Measurements from ENCODE around the gene F13A1. TPM values are rescaled to one million over a fixed set of nuclear protein-coding genes. Genes with fewer than 3 reads are reported as not detected.

Gene F13A1
- total and polyA plus RNA-seq, 12 donors = 10.5 to 481 (median 157) TPM

- H3K4me1 ChIP-seq (replicated peaks in 1 of 2) = no peaks in the 10 kb centered on the region
- DNase-seq = no peak
- no peak overlapping the region for H3K27ac ChIP-seq
- 54 to 79% (median 63%) methylated on average over 2 of the region's 2 CpGs for WGBS, 4 donors
- no peaks in the 10 kb centered on the region for H3K27me3 ChIP-seq
- H3K36me3 ChIP-seq (replicated peaks in 1 of 2) = no peaks in the 10 kb centered on the region
- no peak overlapping the region for H3K4me3 ChIP-seq
- H3K9me3 ChIP-seq (replicated peaks in 1 of 3) = no peaks in the 10 kb centered on the region
- no peak for TF ChIP-seq CTCF (IDR thresholded peaks at IDR 0.05)
- TF ChIP-seq POLR2A (IDR thresholded peaks at IDR 0.05) = no peak
- intact Hi-C loops (cut with DNase I) = no loop called here
These were observed 139.8 kb downstream of the F13A1 start for GRCh38 chr6:6180684-6181083.

- Histone ChIP-seq H3K27ac (no peak overlapping the region), H3K4me3 (no peak overlapping the region), H3K4me1 (replicated peaks in 1 of 2) (no peaks in the 10 kb centered on the region), H3K9me3 (replicated peaks in 1 of 3) (no peaks in the 10 kb centered on the region), H3K27me3 (no peaks in the 10 kb centered on the region), H3K36me3 (replicated peaks in 1 of 2) (no peaks in the 10 kb centered on the region)
- 60 to 70% (median 67%) methylated on average over 11 of the region's 11 CpGs for WGBS, 4 donors
- DNase-seq = no peak
- intact Hi-C loops (cut with DNase I) = no loop called here
- TF ChIP-seq CTCF (IDR thresholded peaks at IDR 0.05) (no peak), POLR2A (IDR thresholded peaks at IDR 0.05) (no peak)
These were observed 140.4 kb downstream of the F13A1 start for GRCh38 chr6:6179858-6180623.

- intact Hi-C loops (cut with DNase I) = no loop called here
- Histone ChIP-seq H3K4me1 (replicated peaks in 1 of 2) (no peaks in the 10 kb centered on the region), H3K27ac (no peak overlapping the region), H3K27me3 (no peaks in the 10 kb centered on the region), H3K9me3 (replicated peaks in 1 of 3) (no peaks in the 10 kb centered on the region), H3K36me3 (replicated peaks in 1 of 2) (no peaks in the 10 kb centered on the region), H3K4me3 (no peak overlapping the region)
- WGBS, 4 donors = 53 to 73% (median 72%) methylated on average over 6 of the region's 6 CpGs
- DNase-seq = no peak
- TF ChIP-seq CTCF (IDR thresholded peaks at IDR 0.05) (no peak), POLR2A (IDR thresholded peaks at IDR 0.05) (no peak)
These were observed 141.7 kb downstream of the F13A1 start for GRCh38 chr6:6178795-6179194.

GRCh38 chr6:6177754-6178153 is 142.7 kb downstream of the F13A1 start:
- TF ChIP-seq POLR2A (IDR thresholded peaks at IDR 0.05) (no peak), CTCF (IDR thresholded peaks at IDR 0.05) (no peak)
- H3K4me3 ChIP-seq = no peak overlapping the region
- no peaks in the 10 kb centered on the region for H3K4me1 ChIP-seq (replicated peaks in 1 of 2)
- H3K27me3 ChIP-seq = no peaks in the 10 kb centered on the region
- WGBS, 4 donors = 71 to 82% (median 77%) methylated on average over 4 of the region's 4 CpGs
- no peaks in the 10 kb centered on the region for H3K36me3 ChIP-seq (replicated peaks in 1 of 2)
- no peaks in the 10 kb centered on the region for H3K9me3 ChIP-seq (replicated peaks in 1 of 3)
- intact Hi-C loops (cut with DNase I) = no loop called here
- DNase-seq = no peak
- no peak overlapping the region for H3K27ac ChIP-seq
